ENCODE data around the gene TUBB. TPM values are rescaled to one million over a fixed set of nuclear protein-coding genes. Genes with fewer than 3 reads are reported as not detected.
"Not testable (repeated sequence)": the region's sequence is repeated elsewhere in the genome, so short reads cannot be mapped to it uniquely, and the experiment has no call there.

TUBB gene
- total RNA-seq, 1 experiment from 2014 or later: 1,719 TPM

DNA sequence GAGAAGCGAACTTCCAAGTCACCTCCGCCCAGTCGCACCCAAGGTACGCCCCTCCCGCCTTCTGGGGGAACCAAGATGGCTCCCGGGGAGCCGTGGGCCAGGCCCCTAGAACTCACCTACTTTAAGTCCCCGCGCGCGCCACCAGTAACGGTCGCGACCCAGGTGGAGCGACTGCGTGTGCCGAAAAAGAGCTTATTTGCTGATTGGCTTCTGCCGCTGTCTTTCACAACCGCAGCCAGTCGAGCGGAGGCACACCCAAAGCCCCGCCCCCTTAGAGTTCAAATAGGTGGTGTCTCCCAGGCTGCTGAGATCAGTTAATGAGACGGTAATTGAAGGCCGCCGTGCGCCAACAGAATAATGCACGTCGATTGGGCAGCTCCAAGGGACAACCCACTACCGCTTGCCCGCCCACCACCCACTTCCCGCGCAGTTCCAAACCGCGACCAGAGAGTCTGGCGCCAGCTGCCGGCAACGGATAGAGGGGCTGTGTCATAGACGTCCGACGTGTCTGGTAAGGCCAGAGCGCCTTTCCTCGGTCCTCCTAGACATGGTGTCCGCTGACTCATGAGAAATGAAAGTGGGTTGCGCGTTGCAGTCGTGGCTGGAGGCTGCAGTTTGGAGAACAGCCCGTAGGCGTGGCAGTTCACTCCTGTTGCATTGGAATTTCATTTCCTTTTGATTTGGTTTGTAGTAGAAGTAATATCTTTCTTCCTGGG is 2.9 kb upstream of the TUBB start, which contains the start of gene MDC1:
MDC1 (minus strand) TSS at position 153 of the 716 bp plus-strand sequence. CDS start 2,106 bp downstream, outside the sequence.
- H3K27ac Mint-ChIP-seq: peak within 1 kb of the TSS; percentile 100
- Histone ChIP-seq H3K4me1 (ENCODE audit: insufficient read depth, low read length) (no peaks in the 10 kb centered on the region), H3K56ac (ENCODE audit: insufficient read length, low read depth, low read length) (peak within 1 kb of the TSS; percentile 4), H3K79me1 (ENCODE audit: insufficient read depth, low read depth, low read length, poor library complexity, severe bottlenecking) (no peaks in the 10 kb centered on the region), H2AFZ (ENCODE audit: low read length) (no peak within 1 kb of the TSS), H2BK5ac (ENCODE audit: insufficient read length, low read length) (peak within 1 kb of the TSS; percentile 33), H2BK20ac (ENCODE audit: low read depth, low read length, poor library complexity, severe bottlenecking) (no peak within 1 kb of the TSS), H3K4me2 (ENCODE audit: insufficient read depth, insufficient read length, low read length) (peak within 1 kb of the TSS; percentile 78), H3K23ac (ENCODE audit: insufficient read length, low read depth, low read length) (no peak within 1 kb of the TSS), H3K27ac (ENCODE audit: insufficient read length, low read depth, low read length) (peak within 1 kb of the TSS; percentile 90), H4K5ac (ENCODE audit: insufficient read length, low read depth, low read length) (peak within 1 kb of the TSS; percentile 31), H3K27me3 (ENCODE audit: insufficient read depth, low read length) (no peaks in the 10 kb centered on the region), H3K4ac (ENCODE audit: low read depth, low read length) (no peak within 1 kb of the TSS), H3K14ac (ENCODE audit: insufficient read depth, low read length) (peak within 1 kb of the TSS; percentile 44; the same call in 1 of the 2 replicates), H3K9me3 (ENCODE audit: control insufficient read depth, low read depth, low read length) (no peaks in the 10 kb centered on the region), H4K8ac (replicated peaks; ENCODE audit: insufficient read length, low read depth, low read length) (no peak within 1 kb of the TSS), H3K9ac (ENCODE audit: extremely low read depth, insufficient read length, low read length) (peak within 1 kb of the TSS; percentile 92), H3K79me2 (ENCODE audit: insufficient read depth, low read length) (peaks cover 11% of the 10 kb centered on the region; the same call in 1 of the 2 replicates), H3K18ac (ENCODE audit: insufficient read length, low read depth, low read length) (peak within 1 kb of the TSS; percentile 81), H4K91ac (ENCODE audit: insufficient read length, low read depth, low read length) (no peak within 1 kb of the TSS), H2BK120ac (ENCODE audit: low read depth, low read length, poor library complexity, severe bottlenecking) (no peak within 1 kb of the TSS), H4K20me1 (ENCODE audit: control insufficient read depth, insufficient read depth, insufficient read length) (no peaks in the 10 kb centered on the region), H2BK12ac (ENCODE audit: insufficient read length, low read depth, low read length) (no peak within 1 kb of the TSS), H2BK15ac (ENCODE audit: low read depth, low read length) (no peak within 1 kb of the TSS), H2AK5ac (ENCODE audit: insufficient read length, low read length) (no peak within 1 kb of the TSS), H3T11ph (ENCODE audit: low read length) (no peak within 1 kb of the TSS), H3K23me2 (ENCODE audit: insufficient read length, low read depth, low read length, poor library complexity, severe bottlenecking) (peaks cover 15% of the 10 kb centered on the region)
- TF ChIP-seq, protein P1, sequence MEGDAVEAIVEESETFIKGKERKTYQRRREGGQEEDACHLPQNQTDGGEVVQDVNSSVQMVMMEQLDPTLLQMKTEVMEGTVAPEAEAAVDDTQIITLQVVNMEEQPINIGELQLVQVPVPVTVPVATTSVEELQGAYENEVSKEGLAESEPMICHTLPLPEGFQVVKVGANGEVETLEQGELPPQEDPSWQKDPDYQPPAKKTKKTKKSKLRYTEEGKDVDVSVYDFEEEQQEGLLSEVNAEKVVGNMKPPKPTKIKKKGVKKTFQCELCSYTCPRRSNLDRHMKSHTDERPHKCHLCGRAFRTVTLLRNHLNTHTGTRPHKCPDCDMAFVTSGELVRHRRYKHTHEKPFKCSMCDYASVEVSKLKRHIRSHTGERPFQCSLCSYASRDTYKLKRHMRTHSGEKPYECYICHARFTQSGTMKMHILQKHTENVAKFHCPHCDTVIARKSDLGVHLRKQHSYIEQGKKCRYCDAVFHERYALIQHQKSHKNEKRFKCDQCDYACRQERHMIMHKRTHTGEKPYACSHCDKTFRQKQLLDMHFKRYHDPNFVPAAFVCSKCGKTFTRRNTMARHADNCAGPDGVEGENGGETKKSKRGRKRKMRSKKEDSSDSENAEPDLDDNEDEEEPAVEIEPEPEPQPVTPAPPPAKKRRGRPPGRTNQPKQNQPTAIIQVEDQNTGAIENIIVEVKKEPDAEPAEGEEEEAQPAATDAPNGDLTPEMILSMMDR (conservative IDR thresholded peaks at IDR 0.05): peak; percentile 35; the same call in 2 of the 3 replicates
- WGBS (ENCODE audit: extremely low coverage, insufficient read length, low lambda C conversion rate): no CpG with 5 or more reads among the region's 48 CpGs
- H3K27me3 Mint-ChIP-seq (ENCODE audit: low read depth): peaks cover 3% of the 10 kb centered on the region; the same call in 1 of the 2 replicates
- peaks cover 39 to 58% (median 53%) of the 10 kb centered on the region in 3 experiments for H3K36me3 Mint-ChIP-seq (ENCODE audit: insufficient read depth in 1 of 3, low read depth in 3 of 3)
- H3K4me1 Mint-ChIP-seq: peaks cover 21 to 28% of the 10 kb centered on the region in 2 experiments
- peaks cover 6 to 7% of the 10 kb centered on the region in 2 experiments; a peak in 4 of 5 replicates for H3K9me3 Mint-ChIP-seq
- peak; percentile 100 for DNase-seq
- peak within 1 kb of the TSS; percentile 93 to 98 for H3K4me3 Mint-ChIP-seq

DNA sequence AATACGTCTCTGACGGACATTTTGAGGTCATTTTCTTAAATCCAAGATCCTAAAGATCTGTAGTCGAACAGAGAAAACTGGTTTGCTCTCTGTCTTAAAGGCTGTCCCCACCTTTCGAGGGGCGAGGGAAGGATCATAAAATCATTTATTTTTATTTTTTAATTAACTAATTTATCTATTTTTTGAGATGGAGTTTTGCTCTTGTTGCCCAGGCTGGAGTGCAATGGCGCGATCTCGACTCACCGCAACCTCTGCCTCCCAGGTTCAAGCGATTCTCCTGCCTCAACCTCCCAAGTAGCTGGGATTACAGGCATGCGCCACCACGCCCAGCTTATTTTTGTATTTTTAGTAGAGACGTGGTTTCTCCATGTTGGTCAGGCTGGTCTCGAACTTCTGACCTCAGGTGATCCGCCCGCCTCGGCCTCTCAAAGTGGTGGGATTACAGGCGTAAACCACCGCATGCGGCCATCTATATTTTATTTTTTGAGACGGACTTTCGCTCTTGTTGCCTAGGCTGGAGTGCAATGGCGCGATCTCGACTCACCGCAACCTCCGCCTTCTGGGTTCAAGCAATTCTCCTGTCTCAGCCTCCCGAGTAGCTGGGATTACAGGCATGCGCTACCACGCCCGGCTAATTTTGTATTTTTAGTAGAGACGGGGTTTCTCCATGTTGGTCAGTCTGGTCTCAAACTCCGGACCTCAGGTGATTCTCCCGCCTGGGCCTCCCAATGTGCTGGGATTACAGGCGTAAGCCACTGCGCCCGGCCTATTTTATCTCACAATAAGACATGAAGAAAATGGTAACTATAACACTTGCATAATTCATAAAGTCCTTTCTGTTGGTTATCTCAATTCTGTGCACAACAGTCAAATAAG is 2.1 kb upstream of the TUBB start:
- WGBS (ENCODE audit: extremely low coverage, insufficient read length, low lambda C conversion rate): no CpG with 5 or more reads among the region's 37 CpGs
- not testable (repeated sequence) for H3K4me1 ChIP-seq (ENCODE audit: insufficient read depth, low read length); H3K27me3 Mint-ChIP-seq (ENCODE audit: low read depth); H3T11ph ChIP-seq (ENCODE audit: low read length); H3K23ac ChIP-seq (ENCODE audit: insufficient read length, low read depth, low read length); H3K27me3 ChIP-seq (ENCODE audit: insufficient read depth, low read length); H2AK5ac ChIP-seq (ENCODE audit: insufficient read length, low read length); H3K14ac ChIP-seq (ENCODE audit: insufficient read depth, low read length); H4K8ac ChIP-seq (replicated peaks; ENCODE audit: insufficient read length, low read depth, low read length); H2AFZ ChIP-seq (ENCODE audit: low read length); H3K9me3 Mint-ChIP-seq; H2BK15ac ChIP-seq (ENCODE audit: low read depth, low read length); H4K20me1 ChIP-seq (ENCODE audit: control insufficient read depth, insufficient read depth, insufficient read length); H2BK120ac ChIP-seq (ENCODE audit: low read depth, low read length, poor library complexity, severe bottlenecking); H3K79me1 ChIP-seq (ENCODE audit: insufficient read depth, low read depth, low read length, poor library complexity, severe bottlenecking); H2BK12ac ChIP-seq (ENCODE audit: insufficient read length, low read depth, low read length); DNase-seq; H2BK20ac ChIP-seq (ENCODE audit: low read depth, low read length, poor library complexity, severe bottlenecking); H3K4ac ChIP-seq (ENCODE audit: low read depth, low read length); H4K91ac ChIP-seq (ENCODE audit: insufficient read length, low read depth, low read length); H3K9me3 ChIP-seq (ENCODE audit: control insufficient read depth, low read depth, low read length)
- Histone ChIP-seq H2BK5ac (ENCODE audit: insufficient read length, low read length) (peak overlapping the region; percentile 33), H3K27ac (ENCODE audit: insufficient read length, low read depth, low read length) (peak overlapping the region; percentile 90), H3K23me2 (ENCODE audit: insufficient read length, low read depth, low read length, poor library complexity, severe bottlenecking) (peaks cover 15% of the 10 kb centered on the region), H3K9ac (ENCODE audit: extremely low read depth, insufficient read length, low read length) (peak overlapping the region; percentile 92), H3K56ac (ENCODE audit: insufficient read length, low read depth, low read length) (peak overlapping the region; percentile 4), H3K4me2 (ENCODE audit: insufficient read depth, insufficient read length, low read length) (peak overlapping the region; percentile 37), H3K18ac (ENCODE audit: insufficient read length, low read depth, low read length) (peak overlapping the region; percentile 81), H3K79me2 (ENCODE audit: insufficient read depth, low read length) (peaks cover 11% of the 10 kb centered on the region; the same call in 1 of the 2 replicates), H4K5ac (ENCODE audit: insufficient read length, low read depth, low read length) (peak overlapping the region; percentile 31)
- Mint-ChIP-seq H3K27ac (peak overlapping the region; percentile 100), H3K4me3 (peak overlapping the region; percentile 93 to 98), H3K36me3 (ENCODE audit: insufficient read depth in 1 of 3, low read depth in 3 of 3) (peaks cover 38 to 58% (median 53%) of the 10 kb centered on the region in 3 experiments), H3K4me1 (peaks cover 29 to 36% of the 10 kb centered on the region in 2 experiments)
